BE2C (cell line): ENCODE results near the gene ZSCAN5A.
A peak's percentile ranks its signal among the peaks of the same experiment; 100 is the strongest.

Experiments used
- DNase-seq: peaks from one replicate; pipeline ENCODE4 v3.0.0-alpha.2; 2020
- H3K27me3 ChIP-seq: fragments of 250-450 bp; sonication (Bioruptor Pico); 2 replicates; pipeline ENCODE4 v1.5.1; 2020; ENCODE audit warnings: mild to moderate bottlenecking
- H3K36me3 ChIP-seq: fragments of 250-450 bp; sonication (Bioruptor Pico); 2 replicates; pipeline ENCODE4 v1.5.1; 2020; ENCODE audit warnings: mild to moderate bottlenecking
- H3K4me1 ChIP-seq: fragments of 250-450 bp; sonication (Bioruptor Pico); 2 replicates; pipeline ENCODE4 v1.5.1; 2020
- H3K4me3 ChIP-seq: 2 replicates; pipeline ENCODE4 v1.5.1; 2011; ENCODE audit warnings: low read depth, low read length
- H3K9me3 ChIP-seq: fragments of 250-450 bp; sonication (Bioruptor Pico); 2 replicates; pipeline ENCODE4 v1.5.1; 2020
- TF ChIP-seq, protein P1 (sequence below): IDR thresholded peaks from 2 replicates; pipeline ENCODE4 v1.5.1; 2012; ENCODE audit warnings: mild to moderate bottlenecking, low read depth, low read length

The ZSCAN5A gene

DNA sequence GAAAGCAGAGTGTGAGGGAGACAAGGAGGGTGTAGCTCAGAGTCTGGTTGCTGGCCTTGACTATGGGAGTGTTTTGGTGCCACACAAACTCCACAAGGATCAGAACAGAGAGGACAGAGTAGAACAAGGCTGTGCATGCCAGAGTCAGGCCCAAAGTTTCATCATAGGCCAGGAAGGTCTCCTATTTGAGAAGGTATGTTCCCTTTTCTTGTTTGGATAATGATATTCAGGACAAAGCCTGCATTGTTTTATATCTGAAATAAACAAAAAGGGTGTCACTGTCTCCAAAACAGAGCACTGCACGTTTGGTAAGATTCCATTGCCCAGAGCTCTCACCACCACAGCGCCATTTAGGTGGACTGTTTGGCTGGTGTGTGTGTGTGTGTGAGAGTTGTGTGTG, 3.1 kb upstream of the ZSCAN5A start:
- DNase-seq: no peak
- H3K4me1 ChIP-seq: peaks cover 4% of the 10 kb centered on the region; the same call in 1 of the 2 replicates

GRCh38 chr19:56316728-56317127, 2.1 kb upstream of the ZSCAN5A start:
- no peak for DNase-seq
- TF ChIP-seq, protein P1, sequence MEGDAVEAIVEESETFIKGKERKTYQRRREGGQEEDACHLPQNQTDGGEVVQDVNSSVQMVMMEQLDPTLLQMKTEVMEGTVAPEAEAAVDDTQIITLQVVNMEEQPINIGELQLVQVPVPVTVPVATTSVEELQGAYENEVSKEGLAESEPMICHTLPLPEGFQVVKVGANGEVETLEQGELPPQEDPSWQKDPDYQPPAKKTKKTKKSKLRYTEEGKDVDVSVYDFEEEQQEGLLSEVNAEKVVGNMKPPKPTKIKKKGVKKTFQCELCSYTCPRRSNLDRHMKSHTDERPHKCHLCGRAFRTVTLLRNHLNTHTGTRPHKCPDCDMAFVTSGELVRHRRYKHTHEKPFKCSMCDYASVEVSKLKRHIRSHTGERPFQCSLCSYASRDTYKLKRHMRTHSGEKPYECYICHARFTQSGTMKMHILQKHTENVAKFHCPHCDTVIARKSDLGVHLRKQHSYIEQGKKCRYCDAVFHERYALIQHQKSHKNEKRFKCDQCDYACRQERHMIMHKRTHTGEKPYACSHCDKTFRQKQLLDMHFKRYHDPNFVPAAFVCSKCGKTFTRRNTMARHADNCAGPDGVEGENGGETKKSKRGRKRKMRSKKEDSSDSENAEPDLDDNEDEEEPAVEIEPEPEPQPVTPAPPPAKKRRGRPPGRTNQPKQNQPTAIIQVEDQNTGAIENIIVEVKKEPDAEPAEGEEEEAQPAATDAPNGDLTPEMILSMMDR: no peak
- no peaks in the 10 kb centered on the region for H3K9me3 ChIP-seq
- peaks cover 4% of the 10 kb centered on the region; the same call in 1 of the 2 replicates for H3K4me1 ChIP-seq
- H3K36me3 ChIP-seq: no peaks in the 10 kb centered on the region
- peaks cover 5% of the 10 kb centered on the region; the same call in 1 of the 2 replicates for H3K27me3 ChIP-seq
- H3K4me3 ChIP-seq: no peak overlapping the region

More for the DNA sequence above, 3.1 kb upstream of the ZSCAN5A start:
- no peak overlapping the region for H3K4me3 ChIP-seq
- TF ChIP-seq, protein P1: no peak
- peaks cover 5% of the 10 kb centered on the region; the same call in 1 of the 2 replicates for H3K27me3 ChIP-seq
- H3K9me3 ChIP-seq: no peaks in the 10 kb centered on the region
- no peaks in the 10 kb centered on the region for H3K36me3 ChIP-seq

GRCh38 chr19:56315077-56315828, 614 bp upstream of the ZSCAN5A start:
- peaks cover 5% of the 10 kb centered on the region; the same call in 1 of the 2 replicates for H3K27me3 ChIP-seq
- peak overlapping the region; percentile 82 for H3K4me3 ChIP-seq
- H3K9me3 ChIP-seq: no peaks in the 10 kb centered on the region
- H3K36me3 ChIP-seq: no peaks in the 10 kb centered on the region
- DNase-seq: peak; percentile 93
- peaks cover 4% of the 10 kb centered on the region; the same call in 1 of the 2 replicates for H3K4me1 ChIP-seq
- TF ChIP-seq, protein P1: no peak

DNA sequence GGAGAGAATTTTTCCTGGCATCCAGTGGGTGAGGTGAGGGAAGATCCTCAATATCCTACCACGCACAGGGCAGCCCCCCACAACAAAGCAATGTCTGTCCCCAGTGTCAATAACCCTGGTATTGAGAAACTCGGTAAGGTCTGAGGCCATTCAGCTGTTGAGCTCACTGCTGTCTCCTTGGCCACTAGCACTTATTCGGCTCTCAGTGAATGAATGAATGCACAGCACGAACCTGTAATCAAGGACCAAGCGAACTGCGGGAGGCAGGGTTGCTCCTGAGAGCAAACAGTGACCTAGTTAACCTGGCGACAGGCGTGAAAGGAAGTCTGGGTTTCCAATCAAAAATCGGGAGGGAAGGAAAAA, 640 bp downstream of the ZSCAN5A start:
- no peak for DNase-seq
- TF ChIP-seq, protein P1: no peak
- Histone ChIP-seq H3K9me3 (no peaks in the 10 kb centered on the region), H3K36me3 (peaks cover 4% of the 10 kb centered on the region; the same call in 1 of the 2 replicates), H3K4me1 (peaks cover 4% of the 10 kb centered on the region; the same call in 1 of the 2 replicates), H3K27me3 (no peaks in the 10 kb centered on the region), H3K4me3 (peak overlapping the region; percentile 82)

DNA sequence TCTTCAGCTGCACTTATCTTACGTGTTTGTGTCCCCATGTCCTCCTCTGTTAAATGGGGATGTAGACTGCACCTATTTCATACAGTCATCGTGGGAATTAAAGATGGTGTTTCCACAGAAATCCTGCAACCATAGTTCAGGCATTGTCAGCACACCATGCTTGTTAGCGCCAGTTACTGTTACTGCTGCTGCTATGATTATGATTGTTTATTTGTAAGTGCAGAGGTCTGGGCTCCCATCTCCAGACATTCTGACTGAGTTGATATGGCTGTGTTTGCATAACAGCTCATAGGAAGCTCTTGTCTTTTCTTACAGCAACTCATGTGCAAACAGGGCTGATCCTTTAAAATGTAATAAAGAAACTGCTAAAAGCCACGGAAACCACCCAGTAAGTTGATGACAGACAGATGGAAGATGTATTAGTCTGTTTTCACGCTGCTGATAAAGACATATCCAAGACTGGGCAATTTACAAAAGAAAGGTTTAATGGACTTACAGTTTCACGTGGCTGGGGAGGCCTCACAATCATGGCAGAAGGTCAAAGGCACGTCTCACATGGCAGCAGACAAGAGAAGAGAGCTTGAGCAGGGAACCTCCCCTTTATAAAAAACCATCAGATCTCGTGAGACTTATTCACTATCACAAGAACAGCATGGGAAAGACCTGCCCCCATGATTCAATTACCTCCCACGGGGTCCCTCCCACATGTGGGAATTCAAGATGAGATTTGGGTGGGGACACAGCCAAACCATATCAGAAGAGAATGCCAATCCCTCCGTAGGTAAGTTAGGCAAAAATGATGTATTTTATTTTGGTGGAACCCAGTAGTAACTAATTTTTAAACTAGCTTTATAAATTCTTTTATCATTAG, 1.6 kb downstream of the ZSCAN5A start:
- Histone ChIP-seq H3K4me3 (no peak overlapping the region), H3K9me3 (no peaks in the 10 kb centered on the region), H3K36me3 (peaks cover 4% of the 10 kb centered on the region; the same call in 1 of the 2 replicates), H3K27me3 (no peaks in the 10 kb centered on the region), H3K4me1 (peaks cover 4% of the 10 kb centered on the region; the same call in 1 of the 2 replicates)
- DNase-seq: no peak
- TF ChIP-seq, protein P1: no peak
